Kidney (tissue), 14 donors: Measurements from ENCODE around the gene TTC6. TPM values are rescaled to one million over a fixed set of nuclear protein-coding genes. Genes with fewer than 3 reads are reported as not detected.

Source experiments
- DNase-seq, 5 donors: peaks; one replicate each; pipeline ENCODE4 v3.0.0-alpha.2; 2013 to 2020
- FAIRE-seq: peaks from 2 replicates; lab custom pipeline; 2012; peaks lifted over from hg19 to GRCh38; lab: Jason Lieb, UNC
- H3K27ac ChIP-seq, 2 donors: one replicate each; pipeline ENCODE4 v1.7.0; 2013; ENCODE audit warnings: low read depth in 2 of 2, low read length in 2 of 2, inconsistent platforms in 1 of 2
- H3K27me3 ChIP-seq: one replicate; pipeline ENCODE4 v1.7.1; 2013; ENCODE audit warnings: low read length, inconsistent platforms; ENCODE audit not compliant: control insufficient read depth, insufficient read depth
- H3K36me3 ChIP-seq, 3 donors: one replicate each; pipeline versions ENCODE4 v1.7.0 to v1.7.1; 2013; ENCODE audit warnings: low read length in 3 of 3, control low read depth in 1 of 3, inconsistent platforms in 1 of 3; ENCODE audit not compliant: insufficient read depth in 3 of 3, control insufficient read depth in 2 of 3
- H3K4me1 ChIP-seq, 3 donors: one replicate each; pipeline versions ENCODE4 v1.7.0 to v1.7.1; 2013; ENCODE audit warnings: low read length in 3 of 3, inconsistent platforms in 1 of 3, low read depth in 1 of 3; ENCODE audit not compliant: control insufficient read depth in 2 of 3, insufficient read depth in 2 of 3
- H3K4me3 ChIP-seq, 3 donors: one replicate each; pipeline versions ENCODE4 v1.7.0 to v1.8.1; 2013; ENCODE audit warnings: low read length in 3 of 3, control low read depth in 1 of 3, inconsistent platforms in 1 of 3
- H3K9ac ChIP-seq, 3 donors: one replicate each; pipeline versions ENCODE4 v1.7.0 to v1.7.1; 2013; ENCODE audit warnings: low read length in 3 of 3, control low read depth in 1 of 3, inconsistent platforms in 1 of 3
- H3K9me3 ChIP-seq, 3 donors: one replicate each; pipeline versions ENCODE4 v1.7.0 to v1.7.1; 2013; ENCODE audit warnings: low read length in 3 of 3, control low read depth in 1 of 3, inconsistent platforms in 1 of 3; ENCODE audit not compliant: control insufficient read depth in 2 of 3, insufficient read depth in 1 of 3
- intact Hi-C: fragments of 100-400 bp; cut with DNase I; formaldehyde crosslinking; loops from one replicate; pipeline ENCODE4 v1.11.1; 2022
- polyA plus RNA-seq: library from polyadenylated mRNA; stranded (reverse); fragments of 350-450 nt; fragmentation: Illumina TruSeq; extraction: RNeasy Lipid Tissue Mini Kit (QIAGEN cat#74804); gene quantifications from one replicate; pipeline ENCODE4 v1.2.3, GENCODE V29; 2014; ENCODE audit warnings: low read depth, low replicate concordance; ENCODE audit not compliant: insufficient read depth
- total RNA-seq: library from RNA; stranded (reverse); fragmentation: NEBNext Ultra II Directional; extraction: Animal tissue kit (Norgen Biotek cat#: 25700); gene quantifications from one replicate; pipeline ENCODE4 v1.2.1, GENCODE V29; 2021
- TF ChIP-seq, protein P1 (sequence below): IDR thresholded peaks from 3 replicates; pipeline ENCODE4 v1.5.1; 2012; ENCODE audit warnings: mild to moderate bottlenecking, moderate library complexity, borderline replicate concordance; ENCODE audit not compliant: insufficient read depth; ENCODE audit errors: extremely low read depth
- donor health status: control.
- donor health status: control.
- donor health status: control.
- donor health status: control.
- donor health status: control.
- donor health status: DM: yes; HTN: yes; CAD: no.
- donor health status: Normal renal cell carcinoma (clear cell type).

The TTC6 gene
- total and polyA plus RNA-seq, 2 donors from 2014 or later = not detected

GRCh38 chr14:37579274-37579673 is 16.2 kb upstream of the TTC6 start:
- DNase-seq (peak in 1 of 5 donors; percentile 26), FAIRE-seq (no peak)
- Histone ChIP-seq H3K27ac (no peak overlapping the region), H3K9me3 (no peaks in the 10 kb centered on the region), H3K27me3 (peaks cover 13% of the 10 kb centered on the region), H3K4me3 (no peak overlapping the region), H3K4me1 (no peaks in the 10 kb centered on the region), H3K36me3 (no peaks in the 10 kb centered on the region), H3K9ac (no peak overlapping the region)
- intact Hi-C loops = no loop called here
- TF ChIP-seq, protein P1, sequence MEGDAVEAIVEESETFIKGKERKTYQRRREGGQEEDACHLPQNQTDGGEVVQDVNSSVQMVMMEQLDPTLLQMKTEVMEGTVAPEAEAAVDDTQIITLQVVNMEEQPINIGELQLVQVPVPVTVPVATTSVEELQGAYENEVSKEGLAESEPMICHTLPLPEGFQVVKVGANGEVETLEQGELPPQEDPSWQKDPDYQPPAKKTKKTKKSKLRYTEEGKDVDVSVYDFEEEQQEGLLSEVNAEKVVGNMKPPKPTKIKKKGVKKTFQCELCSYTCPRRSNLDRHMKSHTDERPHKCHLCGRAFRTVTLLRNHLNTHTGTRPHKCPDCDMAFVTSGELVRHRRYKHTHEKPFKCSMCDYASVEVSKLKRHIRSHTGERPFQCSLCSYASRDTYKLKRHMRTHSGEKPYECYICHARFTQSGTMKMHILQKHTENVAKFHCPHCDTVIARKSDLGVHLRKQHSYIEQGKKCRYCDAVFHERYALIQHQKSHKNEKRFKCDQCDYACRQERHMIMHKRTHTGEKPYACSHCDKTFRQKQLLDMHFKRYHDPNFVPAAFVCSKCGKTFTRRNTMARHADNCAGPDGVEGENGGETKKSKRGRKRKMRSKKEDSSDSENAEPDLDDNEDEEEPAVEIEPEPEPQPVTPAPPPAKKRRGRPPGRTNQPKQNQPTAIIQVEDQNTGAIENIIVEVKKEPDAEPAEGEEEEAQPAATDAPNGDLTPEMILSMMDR = no peak

DNA sequence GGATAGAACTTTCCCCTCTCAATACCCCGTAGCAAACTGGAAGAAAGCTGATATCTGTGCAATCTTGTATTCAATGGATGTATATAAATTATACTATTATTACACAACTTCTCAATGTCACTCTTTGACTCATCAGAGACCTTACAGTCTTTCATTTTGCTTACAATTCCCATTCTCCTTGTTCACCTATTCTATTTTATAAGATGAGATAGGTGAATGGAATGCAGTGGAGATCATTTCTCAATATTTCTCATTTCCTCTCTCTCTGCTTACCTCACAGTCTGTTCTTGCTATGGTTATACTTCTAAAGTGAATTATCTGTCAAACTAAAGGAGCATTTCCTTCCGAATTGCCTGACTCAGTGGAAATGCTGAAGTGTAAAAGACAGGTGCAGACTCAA is 15.3 kb upstream of the TTC6 start:
- Histone ChIP-seq H3K9me3 (no peaks in the 10 kb centered on the region), H3K27ac (no peak overlapping the region), H3K9ac (no peak overlapping the region), H3K4me3 (no peak overlapping the region), H3K27me3 (peaks cover 20% of the 10 kb centered on the region), H3K4me1 (peaks cover 0 to 4% (median 0%) of the 10 kb centered on the region in 3 donors), H3K36me3 (no peaks in the 10 kb centered on the region)
- FAIRE-seq (no peak), DNase-seq (no peak)
- intact Hi-C loops = no loop called here
- TF ChIP-seq, protein P1 = no peak

DNA sequence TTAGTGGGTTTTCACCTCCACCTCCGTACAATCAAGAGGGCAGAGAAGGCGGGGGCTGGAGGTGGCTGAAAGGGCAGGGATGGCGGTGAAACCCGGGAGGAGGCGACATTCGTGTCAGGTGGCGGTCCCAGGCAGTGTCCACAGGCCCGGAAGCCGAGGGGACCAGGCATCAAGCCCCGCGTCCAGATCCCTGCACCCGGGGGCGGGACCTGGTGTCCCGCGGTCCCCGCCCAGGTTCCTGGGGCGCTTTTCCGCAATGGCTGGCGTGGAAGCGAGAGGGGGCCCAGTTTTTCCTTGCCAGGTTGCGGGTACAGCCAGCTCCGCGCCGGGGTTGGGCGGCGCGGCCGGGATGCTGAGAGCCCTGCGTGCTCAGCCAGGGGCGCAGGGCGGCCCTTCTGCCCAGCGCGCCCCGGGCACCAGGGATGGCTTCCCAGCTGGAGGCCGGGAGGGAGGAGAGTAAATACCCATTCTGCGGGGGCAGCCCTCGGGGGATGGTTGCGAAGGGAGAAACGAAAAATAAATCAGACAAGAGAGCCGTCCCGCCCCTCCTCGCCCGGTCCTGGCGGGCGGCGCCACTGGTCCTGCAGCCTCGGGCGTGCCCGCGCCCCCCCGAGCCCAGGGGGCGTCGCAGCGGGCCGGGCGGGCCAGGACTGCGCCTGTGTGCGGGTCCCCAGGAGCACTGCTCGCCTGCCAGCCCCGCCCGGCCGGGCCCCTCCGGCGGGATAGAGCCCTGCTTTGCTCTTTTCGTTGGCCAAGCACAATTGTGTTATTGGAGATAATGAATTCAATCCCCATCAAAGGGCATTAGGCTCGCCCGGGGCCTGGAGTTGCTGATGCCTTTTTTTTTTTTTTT is 11.8 kb upstream of the TTC6 start:
- FAIRE-seq (no peak), DNase-seq (peak in 4 of 5 donors; percentile 13 to 68 (median 48))
- Histone ChIP-seq H3K4me1 (peaks cover 0 to 4% (median 0%) of the 10 kb centered on the region in 3 donors), H3K27me3 (peaks cover 49% of the 10 kb centered on the region), H3K4me3 (no peak overlapping the region), H3K36me3 (no peaks in the 10 kb centered on the region), H3K9ac (no peak overlapping the region), H3K9me3 (no peaks in the 10 kb centered on the region), H3K27ac (no peak overlapping the region)
- intact Hi-C loops = no loop called here
- TF ChIP-seq, protein P1 = no peak
